ENCODE data around the gene ANKRD60. TPM values are rescaled to one million over a fixed set of nuclear protein-coding genes. Genes with fewer than 3 reads are reported as not detected.

ANKRD60 gene
- total RNA-seq, 1 experiment from 2014 or later, result not detected

GRCh38 chr20:58192065-58192464 lies 36.4 kb downstream of the ANKRD60 start (continued):
- TF ChIP-seq HMGA2 (CRISPR knock-in tag; IDR thresholded peaks at IDR 0.05) (no peak), ETV6 (CRISPR knock-in tag; IDR thresholded peaks at IDR 0.05) (no peak), ZNF232 (CRISPR knock-in tag; IDR thresholded peaks at IDR 0.05) (no peak), RORB (CRISPR knock-in tag; IDR thresholded peaks at IDR 0.05) (no peak), TP53 (CRISPR knock-in tag; IDR thresholded peaks at IDR 0.05) (no peak), ZNF671 (CRISPR knock-in tag; IDR thresholded peaks at IDR 0.05) (no peak), ZNF138 (CRISPR knock-in tag; conservative IDR thresholded peaks at IDR 0.05) (no peak)

DNA sequence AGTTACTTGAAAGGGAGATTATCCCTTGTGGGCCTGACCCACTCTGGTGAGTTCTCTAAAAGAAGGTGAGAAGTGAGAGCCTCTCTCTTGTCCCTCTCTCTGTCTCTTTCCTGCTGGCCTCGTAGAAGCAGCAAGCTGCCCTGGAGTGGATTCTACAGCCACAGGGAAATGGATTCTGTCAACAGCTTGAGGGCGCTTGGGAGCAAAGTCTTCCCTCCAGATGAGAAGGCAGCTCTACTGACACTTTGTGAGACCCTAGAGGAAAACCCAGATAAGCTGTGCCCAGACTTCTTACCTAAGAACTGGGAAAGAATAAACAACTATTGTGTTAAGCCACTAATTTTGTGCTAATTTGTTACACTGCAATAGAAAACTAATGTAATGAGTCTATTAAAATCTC lies 39.9 kb downstream of the ANKRD60 start:
- POLR2A ChIA-PET, result interaction anchor here (0.5 kb wide), 1 partner anchor 233 kb away, joined by 3 read pairs; no protein-coding TSS in a partner anchor
- no peak for TF ChIP-seq TP53 (CRISPR knock-in tag; IDR thresholded peaks at IDR 0.05)
- TF ChIP-seq, protein P1, sequence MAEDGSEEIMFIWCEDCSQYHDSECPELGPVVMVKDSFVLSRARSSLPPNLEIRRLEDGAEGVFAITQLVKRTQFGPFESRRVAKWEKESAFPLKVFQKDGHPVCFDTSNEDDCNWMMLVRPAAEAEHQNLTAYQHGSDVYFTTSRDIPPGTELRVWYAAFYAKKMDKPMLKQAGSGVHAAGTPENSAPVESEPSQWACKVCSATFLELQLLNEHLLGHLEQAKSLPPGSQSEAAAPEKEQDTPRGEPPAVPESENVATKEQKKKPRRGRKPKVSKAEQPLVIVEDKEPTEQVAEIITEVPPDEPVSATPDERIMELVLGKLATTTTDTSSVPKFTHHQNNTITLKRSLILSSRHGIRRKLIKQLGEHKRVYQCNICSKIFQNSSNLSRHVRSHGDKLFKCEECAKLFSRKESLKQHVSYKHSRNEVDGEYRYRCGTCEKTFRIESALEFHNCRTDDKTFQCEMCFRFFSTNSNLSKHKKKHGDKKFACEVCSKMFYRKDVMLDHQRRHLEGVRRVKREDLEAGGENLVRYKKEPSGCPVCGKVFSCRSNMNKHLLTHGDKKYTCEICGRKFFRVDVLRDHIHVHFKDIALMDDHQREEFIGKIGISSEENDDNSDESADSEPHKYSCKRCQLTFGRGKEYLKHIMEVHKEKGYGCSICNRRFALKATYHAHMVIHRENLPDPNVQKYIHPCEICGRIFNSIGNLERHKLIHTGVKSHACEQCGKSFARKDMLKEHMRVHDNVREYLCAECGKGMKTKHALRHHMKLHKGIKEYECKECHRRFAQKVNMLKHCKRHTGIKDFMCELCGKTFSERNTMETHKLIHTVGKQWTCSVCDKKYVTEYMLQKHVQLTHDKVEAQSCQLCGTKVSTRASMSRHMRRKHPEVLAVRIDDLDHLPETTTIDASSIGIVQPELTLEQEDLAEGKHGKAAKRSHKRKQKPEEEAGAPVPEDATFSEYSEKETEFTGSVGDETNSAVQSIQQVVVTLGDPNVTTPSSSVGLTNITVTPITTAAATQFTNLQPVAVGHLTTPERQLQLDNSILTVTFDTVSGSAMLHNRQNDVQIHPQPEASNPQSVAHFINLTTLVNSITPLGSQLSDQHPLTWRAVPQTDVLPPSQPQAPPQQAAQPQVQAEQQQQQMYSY (CRISPR knock-in tag; IDR thresholded peaks at IDR 0.05), result 0 out of 2 replicates have a peak, but pooled peaks have one; percentile 25
- peaks cover 5% of the 10 kb centered on the region for H3K36me3 Mint-ChIP-seq
- peaks cover 11% of the 10 kb centered on the region for H3K27me3 Mint-ChIP-seq (ENCODE audit: low read depth)
- DNase-seq (ENCODE audit: low spot score), result peak; percentile 46
- H3K4me1 Mint-ChIP-seq, result no peaks in the 10 kb centered on the region
- H3K4me3 Mint-ChIP-seq, result no peak overlapping the region
- H3K27ac Mint-ChIP-seq, result no peak overlapping the region
- CTCF ChIA-PET, result interaction anchor here (0.6 to 2.9 kb wide), 15 partner anchors 9 to 1508 kb away, joined by 3 to 16 read pairs (median 3); no protein-coding TSS in a partner anchor
- peaks cover 21% of the 10 kb centered on the region for H3K9me3 Mint-ChIP-seq
- peak; percentile 80 for ATAC-seq

GRCh38 chr20:58184984-58185383 lies 43.5 kb downstream of the ANKRD60 start:
- H3K27ac Mint-ChIP-seq, result no peak overlapping the region
- ATAC-seq (no peak), DNase-seq (ENCODE audit: low spot score) (no peak)
- peaks cover 13% of the 10 kb centered on the region for H3K27me3 Mint-ChIP-seq (ENCODE audit: low read depth)
- no peak overlapping the region for H3K4me3 Mint-ChIP-seq
- peaks cover 22% of the 10 kb centered on the region for H3K9me3 Mint-ChIP-seq
- ChIA-PET CTCF (interaction anchor here (1.1 kb wide), 1 partner anchor 562 kb away, joined by 4 read pairs; no protein-coding TSS in a partner anchor), POLR2A (no interaction called here)
- no peaks in the 10 kb centered on the region for H3K4me1 Mint-ChIP-seq
- peaks cover 5% of the 10 kb centered on the region for H3K36me3 Mint-ChIP-seq
- no peak for TF ChIP-seq ZNF121 (CRISPR knock-in tag; IDR thresholded peaks at IDR 0.05)
- TF ChIP-seq ARID4B (CRISPR knock-in tag; IDR thresholded peaks at IDR 0.05; ENCODE audit: borderline replicate concordance), result no peak
- no peak for TF ChIP-seq ELF4 (CRISPR knock-in tag; IDR thresholded peaks at IDR 0.05; ENCODE audit: low read depth)
- TF ChIP-seq, protein P2, sequence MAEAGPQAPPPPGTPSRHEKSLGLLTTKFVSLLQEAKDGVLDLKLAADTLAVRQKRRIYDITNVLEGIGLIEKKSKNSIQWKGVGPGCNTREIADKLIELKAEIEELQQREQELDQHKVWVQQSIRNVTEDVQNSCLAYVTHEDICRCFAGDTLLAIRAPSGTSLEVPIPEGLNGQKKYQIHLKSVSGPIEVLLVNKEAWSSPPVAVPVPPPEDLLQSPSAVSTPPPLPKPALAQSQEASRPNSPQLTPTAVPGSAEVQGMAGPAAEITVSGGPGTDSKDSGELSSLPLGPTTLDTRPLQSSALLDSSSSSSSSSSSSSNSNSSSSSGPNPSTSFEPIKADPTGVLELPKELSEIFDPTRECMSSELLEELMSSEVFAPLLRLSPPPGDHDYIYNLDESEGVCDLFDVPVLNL (CRISPR knock-in tag; IDR thresholded peaks at IDR 0.05; ENCODE audit: borderline replicate concordance, low read depth), result no peak
- TF ChIP-seq USF2 (CRISPR knock-in tag; IDR thresholded peaks at IDR 0.05), result no peak
- no peak for TF ChIP-seq ZNF423 (CRISPR knock-in tag; IDR thresholded peaks at IDR 0.05)
- TF ChIP-seq CREB1 (CRISPR knock-in tag; IDR thresholded peaks at IDR 0.05), result no peak
- no peak for TF ChIP-seq MXD4 (CRISPR knock-in tag; IDR thresholded peaks at IDR 0.05; ENCODE audit: borderline replicate concordance)
- no peak for TF ChIP-seq FOXJ3 (CRISPR knock-in tag; IDR thresholded peaks at IDR 0.05; ENCODE audit: borderline replicate concordance)
- no peak for TF ChIP-seq FOXK1 (CRISPR knock-in tag; IDR thresholded peaks at IDR 0.05)
- TF ChIP-seq SMAD4 (CRISPR knock-in tag; IDR thresholded peaks at IDR 0.05), result no peak
- TF ChIP-seq, protein P3, sequence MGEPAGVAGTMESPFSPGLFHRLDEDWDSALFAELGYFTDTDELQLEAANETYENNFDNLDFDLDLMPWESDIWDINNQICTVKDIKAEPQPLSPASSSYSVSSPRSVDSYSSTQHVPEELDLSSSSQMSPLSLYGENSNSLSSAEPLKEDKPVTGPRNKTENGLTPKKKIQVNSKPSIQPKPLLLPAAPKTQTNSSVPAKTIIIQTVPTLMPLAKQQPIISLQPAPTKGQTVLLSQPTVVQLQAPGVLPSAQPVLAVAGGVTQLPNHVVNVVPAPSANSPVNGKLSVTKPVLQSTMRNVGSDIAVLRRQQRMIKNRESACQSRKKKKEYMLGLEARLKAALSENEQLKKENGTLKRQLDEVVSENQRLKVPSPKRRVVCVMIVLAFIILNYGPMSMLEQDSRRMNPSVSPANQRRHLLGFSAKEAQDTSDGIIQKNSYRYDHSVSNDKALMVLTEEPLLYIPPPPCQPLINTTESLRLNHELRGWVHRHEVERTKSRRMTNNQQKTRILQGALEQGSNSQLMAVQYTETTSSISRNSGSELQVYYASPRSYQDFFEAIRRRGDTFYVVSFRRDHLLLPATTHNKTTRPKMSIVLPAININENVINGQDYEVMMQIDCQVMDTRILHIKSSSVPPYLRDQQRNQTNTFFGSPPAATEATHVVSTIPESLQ (CRISPR knock-in tag; IDR thresholded peaks at IDR 0.05), result no peak
- TF ChIP-seq KAT7 (CRISPR knock-in tag; IDR thresholded peaks at IDR 0.05; ENCODE audit: borderline replicate concordance), result no peak
- no peak for TF ChIP-seq ZNF671 (CRISPR knock-in tag; IDR thresholded peaks at IDR 0.05)

All from WTC11 (cell line).